ENCODE measurements around the gene BAZ2B. TPM values are rescaled to one million over a fixed set of nuclear protein-coding genes. Genes with fewer than 3 reads are reported as not detected.

Gene BAZ2B
- total and polyA plus RNA-seq, 4 donors, result 43.3 to 174 (median 105) TPM

DNA sequence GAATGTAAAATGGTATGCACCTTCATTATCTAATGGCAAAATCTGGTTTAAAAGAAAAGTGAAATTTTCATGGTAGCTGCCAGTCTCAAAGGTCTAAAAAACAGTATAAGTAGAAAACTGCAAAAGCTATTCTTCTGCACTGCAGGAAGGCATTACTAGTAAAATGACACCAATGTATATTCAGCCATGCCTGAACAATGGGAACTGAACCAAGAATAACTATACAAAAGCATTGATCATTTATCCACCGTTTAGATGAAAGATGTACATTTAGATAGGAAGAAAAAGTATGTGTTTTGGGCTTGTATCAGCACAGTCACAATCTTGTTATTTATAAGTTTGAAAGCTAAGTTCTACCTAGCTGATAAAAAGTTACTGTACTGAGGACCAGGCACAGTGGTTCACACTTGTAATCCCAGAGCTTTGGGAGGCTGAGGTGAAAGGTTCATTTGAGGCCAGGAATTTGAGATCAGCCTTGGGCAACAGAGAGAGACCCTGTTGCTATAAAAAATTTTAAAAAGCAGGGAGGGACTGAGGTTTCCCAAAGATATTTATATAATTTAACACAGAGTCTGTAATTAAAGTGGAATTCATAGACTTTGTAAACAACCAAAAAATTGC, 166.7 kb downstream of the BAZ2B start:
- no peak for DNase-seq (ENCODE audit: low read depth in 4 of 6, low spot score in 6 of 6)
- H3K36me3 ChIP-seq (ENCODE audit: control insufficient read depth, insufficient read depth, low read length), result peaks cover 10% of the 10 kb centered on the region
- no peak overlapping the region for H3K4me3 ChIP-seq (ENCODE audit: low read depth, low read length)
- WGBS (ENCODE audit: insufficient coverage), result no CpG with 5 or more reads among the region's 1 CpG
- no peaks in the 10 kb centered on the region for H3K9me3 ChIP-seq (ENCODE audit: control insufficient read depth, insufficient read depth, low read length)
- H3K4me1 ChIP-seq (ENCODE audit: control insufficient read depth, insufficient read depth, low read length), result no peaks in the 10 kb centered on the region
- H3K27me3 ChIP-seq (ENCODE audit: control insufficient read depth, insufficient read depth, low read length), result no peaks in the 10 kb centered on the region
- H3K27ac ChIP-seq (ENCODE audit: low read depth, low read length), result no peak overlapping the region

GRCh38 chr2:159446817-159447216, 169.5 kb downstream of the BAZ2B start:
- Histone ChIP-seq H3K4me1 (ENCODE audit: control insufficient read depth, insufficient read depth, low read length) (no peaks in the 10 kb centered on the region), H3K36me3 (ENCODE audit: control insufficient read depth, insufficient read depth, low read length) (peaks cover 14% of the 10 kb centered on the region), H3K4me3 (ENCODE audit: low read depth, low read length) (no peak overlapping the region), H3K9me3 (ENCODE audit: control insufficient read depth, insufficient read depth, low read length) (no peaks in the 10 kb centered on the region), H3K27me3 (ENCODE audit: control insufficient read depth, insufficient read depth, low read length) (no peaks in the 10 kb centered on the region), H3K27ac (ENCODE audit: low read depth, low read length) (no peak overlapping the region)
- no peak for DNase-seq (ENCODE audit: low read depth in 4 of 6, low spot score in 6 of 6)
- 100% methylated on average over 1 of the region's 2 CpGs for WGBS (ENCODE audit: insufficient coverage)

DNA sequence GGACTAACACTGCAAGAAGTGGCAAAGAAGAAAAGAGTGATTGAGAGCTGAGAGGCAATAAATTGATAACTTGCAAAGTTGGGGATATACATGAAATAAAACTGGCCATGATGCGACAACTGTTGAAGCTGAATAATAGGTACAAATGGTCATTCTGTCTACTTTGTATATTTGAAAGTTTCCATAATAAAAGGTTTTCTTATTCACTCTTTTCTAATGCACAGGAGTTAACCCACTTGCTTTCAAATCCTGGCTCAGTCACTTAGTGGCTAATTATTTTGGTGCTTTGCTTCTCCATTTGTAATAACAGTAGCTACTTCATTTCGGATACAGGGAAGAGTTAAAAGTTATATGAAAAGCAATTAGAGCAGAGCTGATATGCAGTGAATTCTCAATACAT, 170.1 kb downstream of the BAZ2B start:
- H3K36me3 ChIP-seq (ENCODE audit: control insufficient read depth, insufficient read depth, low read length), result peaks cover 14% of the 10 kb centered on the region
- no CpG with 5 or more reads among the region's 2 CpGs for WGBS (ENCODE audit: insufficient coverage)

DNA sequence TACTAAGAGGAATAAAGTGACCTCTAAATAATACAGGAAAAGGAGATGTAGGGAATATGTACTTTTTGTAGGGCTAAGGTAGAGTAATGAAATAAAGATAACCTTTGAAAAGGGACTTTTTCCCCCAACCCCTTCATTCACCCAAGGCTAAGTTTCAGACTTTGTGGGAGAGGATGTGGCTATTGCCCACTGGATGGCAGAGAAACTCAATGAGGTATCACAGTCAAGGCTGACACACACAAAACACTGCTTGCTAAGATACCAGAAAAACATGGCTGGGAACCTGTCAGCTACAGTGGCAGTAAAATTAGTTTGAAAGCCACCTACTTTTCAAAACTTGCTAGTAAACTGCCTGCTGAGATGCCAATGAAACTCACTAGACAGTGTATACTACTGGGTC, 171.0 kb downstream of the BAZ2B start:
- Histone ChIP-seq H3K27ac (ENCODE audit: low read depth, low read length) (no peak overlapping the region), H3K27me3 (ENCODE audit: control insufficient read depth, insufficient read depth, low read length) (no peaks in the 10 kb centered on the region), H3K4me3 (ENCODE audit: low read depth, low read length) (no peak overlapping the region), H3K9me3 (ENCODE audit: control insufficient read depth, insufficient read depth, low read length) (no peaks in the 10 kb centered on the region), H3K4me1 (ENCODE audit: control insufficient read depth, insufficient read depth, low read length) (no peaks in the 10 kb centered on the region), H3K36me3 (ENCODE audit: control insufficient read depth, insufficient read depth, low read length) (peaks cover 14% of the 10 kb centered on the region)
- DNase-seq (ENCODE audit: low read depth in 4 of 6, low spot score in 6 of 6), result no peak

More for the DNA sequence above, 170.1 kb downstream of the BAZ2B start:
- Histone ChIP-seq H3K27ac (ENCODE audit: low read depth, low read length) (no peak overlapping the region), H3K4me3 (ENCODE audit: low read depth, low read length) (no peak overlapping the region), H3K4me1 (ENCODE audit: control insufficient read depth, insufficient read depth, low read length) (no peaks in the 10 kb centered on the region), H3K27me3 (ENCODE audit: control insufficient read depth, insufficient read depth, low read length) (no peaks in the 10 kb centered on the region), H3K9me3 (ENCODE audit: control insufficient read depth, insufficient read depth, low read length) (no peaks in the 10 kb centered on the region)
- DNase-seq (ENCODE audit: low read depth in 4 of 6, low spot score in 6 of 6), result no peak

- Histone ChIP-seq H3K9me3 (ENCODE audit: control insufficient read depth, insufficient read depth, low read length) (no peaks in the 10 kb centered on the region), H3K4me1 (ENCODE audit: control insufficient read depth, insufficient read depth, low read length) (no peaks in the 10 kb centered on the region), H3K27ac (ENCODE audit: low read depth, low read length) (no peak overlapping the region), H3K4me3 (ENCODE audit: low read depth, low read length) (no peak overlapping the region), H3K27me3 (ENCODE audit: control insufficient read depth, insufficient read depth, low read length) (no peaks in the 10 kb centered on the region), H3K36me3 (ENCODE audit: control insufficient read depth, insufficient read depth, low read length) (peaks cover 14% of the 10 kb centered on the region)
- DNase-seq (ENCODE audit: low read depth in 4 of 6, low spot score in 6 of 6), result no peak
These were observed 171.6 kb downstream of the BAZ2B start for GRCh38 chr2:159444754-159445153.

DNA sequence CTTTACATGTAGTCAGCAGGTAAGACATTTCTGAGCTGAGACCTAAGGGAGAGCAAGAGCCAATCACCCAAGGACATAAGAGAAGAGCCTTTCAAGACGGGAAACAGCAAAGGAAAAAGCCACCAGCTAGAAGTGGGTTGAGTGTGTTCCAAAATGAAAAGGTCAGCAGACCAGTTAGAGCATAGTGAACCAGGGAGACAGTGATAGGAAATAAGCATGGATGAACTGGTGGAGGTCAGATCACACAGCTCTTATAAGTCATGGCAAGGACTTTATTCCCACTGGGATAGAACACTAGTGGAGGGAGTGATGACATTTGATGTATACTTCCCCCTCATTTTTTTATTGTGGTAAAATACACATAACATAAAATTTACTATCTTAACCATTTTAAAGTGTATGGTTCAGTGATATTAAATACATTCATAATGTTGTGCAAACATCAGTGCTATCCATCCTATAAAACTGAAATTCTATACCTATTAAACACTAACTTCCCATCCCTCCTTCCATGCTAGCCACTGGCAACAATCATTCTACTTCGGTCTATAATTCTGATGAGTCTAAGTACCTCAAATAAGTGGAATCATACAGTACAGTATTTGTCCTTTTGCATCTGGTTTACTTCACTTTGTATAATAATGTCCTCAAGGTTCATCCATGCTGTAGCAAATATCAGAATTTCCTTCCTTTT, 174.0 kb downstream of the BAZ2B start:
- Histone ChIP-seq H3K9me3 (ENCODE audit: control insufficient read depth, insufficient read depth, low read length) (no peaks in the 10 kb centered on the region), H3K27me3 (ENCODE audit: control insufficient read depth, insufficient read depth, low read length) (no peaks in the 10 kb centered on the region), H3K36me3 (ENCODE audit: control insufficient read depth, insufficient read depth, low read length) (peaks cover 15% of the 10 kb centered on the region), H3K4me3 (ENCODE audit: low read depth, low read length) (no peak overlapping the region), H3K4me1 (ENCODE audit: control insufficient read depth, insufficient read depth, low read length) (no peaks in the 10 kb centered on the region), H3K27ac (ENCODE audit: low read depth, low read length) (no peak overlapping the region)
- DNase-seq (ENCODE audit: low read depth in 4 of 6, low spot score in 6 of 6), result no peak
- 92% methylated on average over 1 of the region's 2 CpGs for WGBS (ENCODE audit: insufficient coverage)

DNA sequence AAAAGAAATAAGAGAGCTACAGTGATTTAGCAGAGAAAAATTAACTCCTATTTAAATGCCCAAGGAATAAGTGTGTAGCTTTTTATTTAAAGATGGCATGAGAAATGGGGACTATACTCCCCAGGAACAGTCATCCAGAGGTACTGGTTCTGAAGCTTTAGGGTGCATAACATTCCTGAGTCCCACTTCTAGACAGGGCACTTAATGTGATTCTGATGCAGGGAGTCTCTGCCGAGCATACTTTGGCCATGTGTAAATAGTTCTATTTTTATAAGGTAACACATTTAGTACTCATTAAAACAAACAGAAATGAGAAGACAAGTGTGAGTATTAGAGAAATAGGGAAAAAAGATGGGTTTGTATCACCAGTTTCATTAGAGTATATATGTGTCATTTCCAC, 175.2 kb downstream of the BAZ2B start:
- Histone ChIP-seq H3K27me3 (ENCODE audit: control insufficient read depth, insufficient read depth, low read length) (no peaks in the 10 kb centered on the region), H3K9me3 (ENCODE audit: control insufficient read depth, insufficient read depth, low read length) (no peaks in the 10 kb centered on the region), H3K27ac (ENCODE audit: low read depth, low read length) (no peak overlapping the region), H3K4me1 (ENCODE audit: control insufficient read depth, insufficient read depth, low read length) (no peaks in the 10 kb centered on the region), H3K4me3 (ENCODE audit: low read depth, low read length) (no peak overlapping the region), H3K36me3 (ENCODE audit: control insufficient read depth, insufficient read depth, low read length) (peaks cover 18% of the 10 kb centered on the region)
- no peak for DNase-seq (ENCODE audit: low read depth in 4 of 6, low spot score in 6 of 6)
- no CpG with 5 or more reads among the region's 1 CpG for WGBS (ENCODE audit: insufficient coverage)

GRCh38 chr2:159439421-159439820, 176.9 kb downstream of the BAZ2B start:
- Histone ChIP-seq H3K36me3 (ENCODE audit: control insufficient read depth, insufficient read depth, low read length) (peaks cover 11% of the 10 kb centered on the region), H3K4me3 (ENCODE audit: low read depth, low read length) (no peak overlapping the region), H3K9me3 (ENCODE audit: control insufficient read depth, insufficient read depth, low read length) (no peaks in the 10 kb centered on the region), H3K27me3 (ENCODE audit: control insufficient read depth, insufficient read depth, low read length) (no peaks in the 10 kb centered on the region), H3K4me1 (ENCODE audit: control insufficient read depth, insufficient read depth, low read length) (no peaks in the 10 kb centered on the region), H3K27ac (ENCODE audit: low read depth, low read length) (no peak overlapping the region)
- DNase-seq (ENCODE audit: low read depth in 4 of 6, low spot score in 6 of 6), result no peak

GRCh38 chr2:159438720-159439353, 177.5 kb downstream of the BAZ2B start:
- no peak overlapping the region for H3K27ac ChIP-seq (ENCODE audit: low read depth, low read length)
- H3K4me3 ChIP-seq (ENCODE audit: low read depth, low read length), result no peak overlapping the region
- WGBS (ENCODE audit: insufficient coverage), result no CpG with 5 or more reads among the region's 5 CpGs
- H3K9me3 ChIP-seq (ENCODE audit: control insufficient read depth, insufficient read depth, low read length), result no peaks in the 10 kb centered on the region
- no peaks in the 10 kb centered on the region for H3K27me3 ChIP-seq (ENCODE audit: control insufficient read depth, insufficient read depth, low read length)
- peaks cover 11% of the 10 kb centered on the region for H3K36me3 ChIP-seq (ENCODE audit: control insufficient read depth, insufficient read depth, low read length)
- DNase-seq (ENCODE audit: low read depth in 4 of 6, low spot score in 6 of 6), result no peak
- no peaks in the 10 kb centered on the region for H3K4me1 ChIP-seq (ENCODE audit: control insufficient read depth, insufficient read depth, low read length)

DNA sequence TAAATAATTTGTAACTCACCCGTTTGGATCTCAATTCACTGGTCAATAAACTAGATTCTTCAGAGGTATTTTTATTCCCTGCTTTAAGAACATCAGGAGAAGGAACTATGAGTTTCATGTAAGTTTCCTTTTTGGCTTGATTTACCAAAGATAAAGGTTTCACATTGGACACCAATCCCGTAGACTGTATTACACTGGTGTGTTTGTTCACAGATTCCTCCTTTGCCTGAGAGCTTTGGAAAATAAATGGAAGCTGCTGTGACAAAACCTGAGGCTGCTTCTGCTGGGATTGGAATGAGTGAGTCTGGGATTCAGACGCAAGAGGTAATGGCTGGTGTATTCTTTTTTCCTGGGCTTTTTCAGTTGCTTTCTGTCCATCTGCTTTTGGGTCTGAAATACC, 178.1 kb downstream of the BAZ2B start:
- H3K9me3 ChIP-seq (ENCODE audit: control insufficient read depth, insufficient read depth, low read length), result no peaks in the 10 kb centered on the region
- H3K27me3 ChIP-seq (ENCODE audit: control insufficient read depth, insufficient read depth, low read length), result no peaks in the 10 kb centered on the region
- no peaks in the 10 kb centered on the region for H3K4me1 ChIP-seq (ENCODE audit: control insufficient read depth, insufficient read depth, low read length)
- peaks cover 11% of the 10 kb centered on the region for H3K36me3 ChIP-seq (ENCODE audit: control insufficient read depth, insufficient read depth, low read length)
- no peak overlapping the region for H3K4me3 ChIP-seq (ENCODE audit: low read depth, low read length)
- no peak for DNase-seq (ENCODE audit: low read depth in 4 of 6, low spot score in 6 of 6)
- 80% methylated on average over 1 of the region's 3 CpGs for WGBS (ENCODE audit: insufficient coverage)
- no peak overlapping the region for H3K27ac ChIP-seq (ENCODE audit: low read depth, low read length)
